NCI-H2196 treated with DMSO at 0.1 percent for 48 hours (cell line): ENCODE data around the gene OR13C5.
"Not testable (repeated sequence)": the region's sequence is repeated elsewhere in the genome, so short reads cannot be mapped to it uniquely, and the experiment has no call there.

Experiments
- DNase-seq: peaks from one replicate; lab custom pipeline; 2025; ENCODE audit not compliant: unreplicated experiment; lab: John Stamatoyannopoulos, UW

Gene OR13C5, protein sequence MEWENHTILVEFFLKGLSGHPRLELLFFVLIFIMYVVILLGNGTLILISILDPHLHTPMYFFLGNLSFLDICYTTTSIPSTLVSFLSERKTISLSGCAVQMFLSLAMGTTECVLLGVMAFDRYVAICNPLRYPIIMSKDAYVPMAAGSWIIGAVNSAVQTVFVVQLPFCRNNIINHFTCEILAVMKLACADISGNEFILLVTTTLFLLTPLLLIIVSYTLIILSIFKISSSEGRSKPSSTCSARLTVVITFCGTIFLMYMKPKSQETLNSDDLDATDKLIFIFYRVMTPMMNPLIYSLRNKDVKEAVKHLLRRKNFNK

DNA sequence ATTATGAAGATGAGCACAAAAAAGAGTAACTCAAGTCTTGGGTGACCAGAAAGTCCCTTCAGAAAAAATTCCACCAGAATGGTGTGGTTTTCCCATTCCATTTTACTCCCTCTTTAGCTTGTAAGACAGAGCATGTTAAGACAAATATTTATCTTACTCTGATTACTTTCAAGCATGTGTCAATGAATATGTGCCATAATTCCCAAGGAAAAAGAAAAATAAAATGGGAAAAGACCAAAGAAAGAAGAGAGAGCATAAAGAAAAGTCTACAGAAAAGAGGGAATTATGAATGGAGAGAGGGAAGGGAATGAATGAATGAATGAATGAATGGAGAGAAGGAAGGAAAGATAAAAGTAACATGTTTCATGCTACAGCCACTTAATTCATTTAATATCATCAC, at the start of gene OR13C5:
Gene OR13C5, minus strand, starts transcription at position 101 of the 400 bp plus-strand sequence. Its CDS starts 0 bp downstream, at position 101.
- not testable (repeated sequence) for DNase-seq

DNA sequence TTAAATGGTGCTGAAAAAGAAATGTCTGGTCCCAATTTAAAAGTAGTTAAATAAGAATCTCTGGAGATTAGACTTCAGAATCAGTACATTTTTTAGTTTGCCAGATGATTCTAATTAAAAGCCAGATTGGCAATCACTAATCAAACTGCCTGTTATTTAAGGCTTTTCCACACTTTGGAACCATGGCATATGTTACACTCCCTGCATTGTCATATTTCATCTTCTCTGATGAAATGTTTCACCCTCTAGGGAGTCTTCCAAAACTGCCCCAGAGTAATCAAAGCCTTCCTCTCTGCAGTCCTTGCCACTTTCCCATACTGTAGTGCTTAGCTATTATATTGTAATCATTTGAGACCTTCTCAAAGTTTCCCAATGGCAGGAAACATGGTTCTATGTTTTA, 36.2 kb upstream of the OR13C5 start:
- no peak for DNase-seq

DNA sequence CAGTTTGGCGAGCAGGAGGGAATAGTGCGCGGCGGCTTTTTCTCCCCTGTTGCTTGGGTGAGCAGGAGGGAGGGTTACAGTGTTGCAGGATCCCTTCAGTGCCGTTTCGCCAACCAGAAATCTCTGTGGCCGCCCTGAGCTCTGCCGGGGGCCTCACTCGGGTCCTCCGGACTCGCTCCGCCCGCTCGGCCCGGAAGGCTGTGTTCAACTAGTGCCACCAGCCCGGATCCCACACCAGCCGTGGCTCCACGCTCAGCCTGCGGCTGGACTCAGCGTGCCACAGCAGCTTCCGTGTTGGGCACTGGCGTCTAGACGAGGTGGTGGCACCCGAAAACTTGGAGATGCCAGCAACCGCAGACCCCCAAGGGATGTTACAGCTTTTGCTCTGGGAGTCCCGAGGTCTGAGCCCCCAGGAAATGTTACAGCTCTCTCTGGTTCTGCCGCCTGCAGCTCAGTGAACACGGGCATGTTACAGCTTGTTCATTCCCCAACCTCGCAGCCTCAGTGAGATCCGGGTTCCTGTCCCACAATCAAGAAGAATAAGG, 34.8 kb upstream of the OR13C5 start:
- no peak for DNase-seq

DNA sequence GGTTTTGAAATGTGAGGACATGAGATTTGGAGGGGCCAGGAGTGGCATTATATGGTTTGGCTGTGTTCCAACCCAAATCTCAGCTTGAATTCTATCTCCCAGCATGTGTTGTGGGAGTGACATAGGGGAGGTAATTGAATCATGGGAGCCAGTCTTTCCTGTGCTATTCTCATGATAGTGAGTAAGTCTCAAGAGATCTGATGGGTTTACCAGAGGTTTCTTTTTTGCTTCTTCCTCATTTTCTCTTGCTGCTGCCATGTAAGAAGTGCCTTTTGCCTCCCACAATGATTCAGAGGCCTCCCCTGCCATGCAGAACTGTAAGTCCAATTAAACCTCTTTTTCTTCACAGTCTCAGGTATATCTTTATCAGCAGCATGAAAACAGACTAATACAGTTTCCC, 26.8 kb upstream of the OR13C5 start:
- DNase-seq: not testable (repeated sequence)

DNA sequence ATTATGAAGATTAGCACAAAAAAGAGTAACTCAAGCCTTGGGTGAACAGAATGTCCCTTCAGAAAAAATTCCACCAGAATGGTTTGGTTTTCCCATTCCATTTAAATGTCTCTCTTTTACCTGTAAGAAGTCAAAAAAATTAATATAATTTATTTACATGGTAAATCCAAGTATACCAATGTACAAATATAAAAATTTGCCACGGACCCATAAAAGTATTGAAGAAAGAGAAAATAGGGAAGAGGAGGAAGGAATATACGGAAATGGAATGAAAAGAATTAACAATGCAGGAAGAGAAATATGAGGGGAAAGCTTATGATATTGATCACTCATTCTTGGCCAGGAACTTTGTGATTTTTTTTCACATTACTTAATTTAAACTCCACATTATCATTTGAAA, 18.9 kb upstream of the OR13C5 start, which contains the start of gene OR13C9:
Gene OR13C9, minus strand, starts transcription at position 101 of the 400 bp plus-strand sequence. Its CDS starts 0 bp downstream, at position 101.
- DNase-seq: no peak

- DNase-seq: no peak
Measured at GRCh38 chr9:104617418-104617817, 18.2 kb upstream of the OR13C5 start.

- no peak for DNase-seq
Measured at GRCh38 chr9:104611213-104611612, 12.0 kb upstream of the OR13C5 start.

DNA sequence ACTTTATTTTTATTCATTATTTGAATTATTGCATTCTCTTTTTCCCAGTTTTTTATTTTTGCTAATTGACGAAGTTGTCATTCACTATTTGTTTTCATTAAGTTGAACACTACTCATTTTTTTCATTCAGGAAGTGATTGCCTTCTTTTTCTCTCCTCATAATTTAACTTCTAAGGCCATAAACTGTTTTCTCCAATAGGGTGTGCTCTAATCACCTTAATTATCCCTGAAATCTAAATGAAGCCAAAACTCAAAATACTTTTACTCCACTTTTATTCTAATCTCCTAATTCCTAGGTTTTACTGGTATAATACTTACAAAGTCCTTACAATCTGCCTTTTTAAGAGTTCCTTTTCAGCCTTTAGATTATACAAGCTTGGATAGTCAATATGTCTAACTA, 9.1 kb upstream of the OR13C5 start:
- no peak for DNase-seq

DNA sequence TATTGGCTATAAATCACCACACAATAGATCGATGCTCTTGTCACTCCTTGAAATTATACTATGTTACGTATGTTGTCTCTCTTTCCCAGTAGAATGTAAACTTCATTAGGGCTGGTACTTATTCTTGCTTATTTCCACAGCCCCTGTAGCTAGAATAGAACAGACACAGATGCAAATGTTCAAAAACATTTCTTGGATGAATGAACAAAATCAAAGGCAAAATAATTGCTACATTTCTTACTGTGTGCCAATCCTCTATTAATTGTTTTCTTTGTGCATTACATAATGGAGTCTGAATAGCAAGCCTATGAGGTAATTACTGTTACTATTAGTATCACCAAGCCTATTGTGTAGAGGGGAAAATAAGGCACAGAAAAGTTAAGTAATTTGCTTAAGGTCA, 6.9 kb upstream of the OR13C5 start:
- DNase-seq: no peak

- not testable (repeated sequence) for DNase-seq
Measured at GRCh38 chr9:104605527-104605926, 6.3 kb upstream of the OR13C5 start, which contains the start of gene OR13C2. Gene OR13C2 (minus strand): TSS chr9:104605627. CDS start chr9:104605627, 0 bp downstream.

- no peak for DNase-seq
Measured at GRCh38 chr9:104604801-104605200, 5.6 kb upstream of the OR13C5 start.

DNA sequence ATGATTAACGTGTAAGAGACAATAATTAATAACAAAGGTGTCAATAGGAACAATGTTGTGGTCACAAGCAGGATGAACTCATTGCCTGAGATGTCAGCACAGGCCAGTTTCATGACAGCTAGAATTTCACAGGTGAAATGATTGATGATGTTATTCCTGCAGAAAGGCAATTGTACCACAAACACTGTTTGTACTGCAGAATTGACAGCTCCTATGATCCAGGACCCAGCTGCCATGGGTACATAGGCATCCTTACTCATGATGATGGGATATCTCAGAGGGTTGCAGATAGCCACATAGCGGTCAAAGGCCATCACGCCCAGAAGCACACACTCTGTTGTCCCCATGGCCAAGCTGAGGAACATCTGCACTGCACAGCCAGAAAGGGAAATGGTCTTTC, 464 bp downstream of the OR13C5 start:
- DNase-seq: not testable (repeated sequence)

- DNase-seq: no peak
Measured at GRCh38 chr9:104589626-104590025, 9.6 kb downstream of the OR13C5 start.

GRCh38 chr9:104586496-104587180, 12.6 kb downstream of the OR13C5 start:
- DNase-seq: no peak

GRCh38 chr9:104580562-104580961, 18.7 kb downstream of the OR13C5 start:
- DNase-seq: no peak

DNA sequence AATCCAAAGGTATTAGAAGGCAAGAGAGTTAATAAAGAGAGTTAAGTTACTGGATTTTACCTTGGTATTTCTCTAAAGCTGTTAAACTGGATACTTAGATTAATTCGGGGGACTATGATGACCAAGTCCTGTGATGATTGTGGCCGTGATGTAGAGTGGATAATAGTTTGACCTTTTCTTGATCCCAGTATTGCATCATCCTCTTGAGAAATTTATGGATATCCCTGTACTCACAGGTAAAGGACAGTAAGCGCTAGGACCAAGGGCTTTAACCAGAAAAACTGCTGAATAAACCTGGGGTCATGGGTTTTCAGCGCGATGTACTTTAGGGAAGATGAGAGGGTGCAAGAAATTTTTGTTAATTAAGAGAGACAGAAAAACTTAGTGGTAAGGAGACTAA, 21.9 kb downstream of the OR13C5 start:
- DNase-seq: no peak

DNA sequence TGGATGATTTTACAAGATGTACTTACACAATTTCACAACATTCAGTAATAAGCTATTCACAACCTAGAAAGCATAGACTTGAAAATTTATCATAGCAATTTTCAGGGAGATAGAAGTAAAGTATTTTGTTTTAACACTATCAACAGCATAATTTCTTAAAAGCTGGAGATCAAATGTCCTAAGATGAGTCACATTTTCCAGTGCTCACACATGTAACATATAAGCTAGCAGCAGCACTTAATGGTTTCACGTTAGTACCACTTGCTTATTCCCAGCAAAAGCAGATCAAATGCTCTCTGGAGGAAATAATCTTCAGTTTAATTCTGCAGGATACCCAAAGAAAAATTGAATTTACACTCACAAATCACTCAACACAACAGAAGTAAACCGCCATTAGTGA, 23.8 kb downstream of the OR13C5 start:
- no peak for DNase-seq

DNA sequence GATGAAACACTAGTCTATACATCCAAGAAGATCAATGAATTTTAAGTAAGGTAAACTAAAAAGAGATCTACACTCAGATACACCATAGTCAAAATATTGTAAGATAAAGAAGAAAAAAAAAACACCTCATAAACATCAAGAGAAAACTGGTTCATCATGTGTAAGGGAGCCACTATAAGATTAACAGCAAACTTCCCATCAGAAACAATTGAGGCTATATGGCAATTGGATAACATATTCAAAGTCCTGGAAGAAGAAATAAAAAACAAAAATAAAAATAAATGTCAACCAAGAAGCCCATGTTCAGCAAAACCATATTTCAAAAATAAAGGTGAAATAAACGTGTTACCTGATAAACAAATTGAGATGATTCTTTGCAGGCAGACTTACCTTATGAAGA, 26.6 kb downstream of the OR13C5 start:
- DNase-seq: no peak

GRCh38 chr9:104568868-104569267, 30.3 kb downstream of the OR13C5 start, which contains the start of gene OR13C8:
Gene OR13C8 (plus strand): TSS chr9:104569168. CDS start chr9:104569168, 0 bp downstream.
- no peak for DNase-seq

DNA sequence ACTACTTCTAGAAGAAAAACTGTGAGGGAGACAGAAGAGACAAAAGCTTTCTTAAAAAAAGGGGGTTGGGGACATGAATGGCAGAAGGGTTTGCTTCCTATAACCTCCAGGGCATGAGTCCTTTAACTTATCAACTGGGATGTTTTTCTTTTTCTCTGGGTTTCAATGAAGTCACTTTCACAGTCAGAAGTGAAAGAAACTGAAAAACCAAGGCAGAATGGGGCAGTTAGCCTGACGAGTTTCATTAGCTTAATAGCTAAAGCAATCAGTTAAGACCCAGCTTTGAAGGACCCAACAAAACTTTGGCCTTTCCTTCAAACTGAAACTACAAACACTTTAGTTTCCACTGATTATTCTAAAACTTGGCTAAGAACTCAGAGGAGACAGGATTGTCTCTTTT, 34.9 kb downstream of the OR13C5 start:
- no peak for DNase-seq

GRCh38 chr9:104556830-104557634, 42.2 kb downstream of the OR13C5 start:
- DNase-seq: no peak
